ENCODE data around the gene SKI.
"Not testable (repeated sequence)": the region's sequence is repeated elsewhere in the genome, so short reads cannot be mapped to it uniquely, and the experiment has no call there.

SKI gene

GRCh38 chr1:2323451-2323974, 95.4 kb downstream of the SKI start:
- H3K4me3 ChIP-seq (ENCODE audit: low read length) = no peak overlapping the region
- no peaks in the 10 kb centered on the region for H3K27me3 ChIP-seq (ENCODE audit: control insufficient read depth, low read length)
- no peaks in the 10 kb centered on the region for H4K20me1 ChIP-seq (ENCODE audit: control insufficient read depth, insufficient read depth, low read depth, low read length)
- H3K27ac ChIP-seq (ENCODE audit: low read depth, low read length) = no peak overlapping the region
- H3K9me2 ChIP-seq (replicated peaks; ENCODE audit: control insufficient read depth, low read length) = no peaks in the 10 kb centered on the region
- H3F3A ChIP-seq (ENCODE audit: control insufficient read depth, insufficient read depth) = no peaks in the 10 kb centered on the region
- no peak overlapping the region for H3K4me2 ChIP-seq (ENCODE audit: low read length)
- TF ChIP-seq EZH2phosphoT487 (IDR thresholded peaks at IDR 0.05; ENCODE audit: borderline replicate concordance, low read length) = no peak
- no peak for TF ChIP-seq CTCF (IDR thresholded peaks at IDR 0.05; ENCODE audit: low read depth, low read length, poor library complexity, severe bottlenecking)
- no peaks in the 10 kb centered on the region for H3K36me3 ChIP-seq (ENCODE audit: control insufficient read depth, low read length)
- H3K4me1 ChIP-seq (ENCODE audit: control insufficient read depth, low read length) = no peaks in the 10 kb centered on the region
- no peaks in the 10 kb centered on the region for H3K9me3 ChIP-seq (ENCODE audit: control insufficient read depth, insufficient read depth, low read length)
- no peaks in the 10 kb centered on the region for H3K79me2 ChIP-seq (ENCODE audit: control insufficient read depth, low read length)

DNA sequence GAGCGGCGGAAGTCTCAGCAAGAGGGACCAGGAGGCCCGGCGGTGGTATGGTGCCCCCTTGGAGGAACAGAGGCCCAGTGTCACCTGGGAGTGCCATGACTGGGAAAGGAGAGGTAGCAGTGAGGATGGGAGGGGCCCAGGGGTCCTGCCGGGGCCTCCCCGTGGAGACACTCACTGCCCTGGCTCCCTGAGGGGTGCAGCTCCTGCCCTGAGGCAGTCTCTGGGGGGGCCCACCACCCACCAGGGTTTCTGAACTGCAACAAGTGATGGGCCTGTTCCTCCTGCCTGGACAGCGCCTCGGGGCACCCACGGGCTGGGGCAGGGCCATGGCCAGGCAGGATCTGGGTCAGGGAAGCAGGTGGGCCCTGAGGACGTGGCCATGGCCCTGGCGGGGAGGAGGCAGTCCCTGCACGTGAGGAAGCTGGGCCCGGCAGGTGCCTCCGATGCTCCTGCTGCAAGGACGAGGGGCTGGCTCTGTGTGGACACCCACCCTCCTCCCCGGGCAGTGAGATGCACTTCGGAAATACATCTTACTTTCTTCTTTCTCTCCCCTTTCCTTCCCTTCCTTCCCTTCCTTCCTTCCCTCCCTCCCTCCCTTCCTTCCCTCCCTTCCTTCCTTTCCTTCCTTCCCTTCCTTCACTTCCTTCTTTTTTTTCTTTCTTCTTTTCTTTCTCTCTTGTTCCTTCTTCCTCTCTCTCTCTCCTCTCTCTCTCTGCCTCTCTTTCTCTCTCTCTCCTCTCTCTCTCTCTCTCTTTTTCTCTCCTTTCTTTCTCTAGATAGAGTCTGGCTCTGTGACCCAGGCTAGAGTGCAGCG, 96.6 kb downstream of the SKI start:
- H3K27me3 ChIP-seq (ENCODE audit: control insufficient read depth, low read length) = no peaks in the 10 kb centered on the region
- H4K20me1 ChIP-seq (ENCODE audit: control insufficient read depth, insufficient read depth, low read depth, low read length) = no peaks in the 10 kb centered on the region
- H3F3A ChIP-seq (ENCODE audit: control insufficient read depth, insufficient read depth) = no peaks in the 10 kb centered on the region
- no peak for TF ChIP-seq EZH2phosphoT487 (IDR thresholded peaks at IDR 0.05; ENCODE audit: borderline replicate concordance, low read length)
- TF ChIP-seq CTCF (IDR thresholded peaks at IDR 0.05; ENCODE audit: low read depth, low read length, poor library complexity, severe bottlenecking) = no peak
- no peak overlapping the region for H3K4me2 ChIP-seq (ENCODE audit: low read length)
- no peaks in the 10 kb centered on the region for H3K4me1 ChIP-seq (ENCODE audit: control insufficient read depth, low read length)
- no peaks in the 10 kb centered on the region for H3K9me3 ChIP-seq (ENCODE audit: control insufficient read depth, insufficient read depth, low read length)
- H3K36me3 ChIP-seq (ENCODE audit: control insufficient read depth, low read length) = no peaks in the 10 kb centered on the region
- H3K9me2 ChIP-seq (replicated peaks; ENCODE audit: control insufficient read depth, low read length) = no peaks in the 10 kb centered on the region
- no peaks in the 10 kb centered on the region for H3K79me2 ChIP-seq (ENCODE audit: control insufficient read depth, low read length)
- H3K4me3 ChIP-seq (ENCODE audit: low read length) = no peak overlapping the region
- no peak overlapping the region for H3K27ac ChIP-seq (ENCODE audit: low read depth, low read length)

GRCh38 chr1:2326524-2326923, 98.4 kb downstream of the SKI start:
- H3K27me3 ChIP-seq (ENCODE audit: control insufficient read depth, low read length) = no peaks in the 10 kb centered on the region
- no peak overlapping the region for H3K4me2 ChIP-seq (ENCODE audit: low read length)
- H3K27ac ChIP-seq (ENCODE audit: low read depth, low read length) = no peak overlapping the region
- H3K4me1 ChIP-seq (ENCODE audit: control insufficient read depth, low read length) = no peaks in the 10 kb centered on the region
- H3K79me2 ChIP-seq (ENCODE audit: control insufficient read depth, low read length) = no peaks in the 10 kb centered on the region
- H3K9me2 ChIP-seq (replicated peaks; ENCODE audit: control insufficient read depth, low read length) = no peaks in the 10 kb centered on the region
- no peaks in the 10 kb centered on the region for H4K20me1 ChIP-seq (ENCODE audit: control insufficient read depth, insufficient read depth, low read depth, low read length)
- no peaks in the 10 kb centered on the region for H3K9me3 ChIP-seq (ENCODE audit: control insufficient read depth, insufficient read depth, low read length)
- no peak for TF ChIP-seq EZH2phosphoT487 (IDR thresholded peaks at IDR 0.05; ENCODE audit: borderline replicate concordance, low read length)
- TF ChIP-seq CTCF (IDR thresholded peaks at IDR 0.05; ENCODE audit: low read depth, low read length, poor library complexity, severe bottlenecking) = no peak
- H3K4me3 ChIP-seq (ENCODE audit: low read length) = no peak overlapping the region
- H3K36me3 ChIP-seq (ENCODE audit: control insufficient read depth, low read length) = no peaks in the 10 kb centered on the region
- no peaks in the 10 kb centered on the region for H3F3A ChIP-seq (ENCODE audit: control insufficient read depth, insufficient read depth)

GRCh38 chr1:2327162-2327561, 99.0 kb downstream of the SKI start:
- not testable (repeated sequence) for H3K4me3 ChIP-seq (ENCODE audit: low read length); H4K20me1 ChIP-seq (ENCODE audit: control insufficient read depth, insufficient read depth, low read depth, low read length); H3K36me3 ChIP-seq (ENCODE audit: control insufficient read depth, low read length); H3K9me3 ChIP-seq (ENCODE audit: control insufficient read depth, insufficient read depth, low read length); H3K9me2 ChIP-seq (replicated peaks; ENCODE audit: control insufficient read depth, low read length); H3K27ac ChIP-seq (ENCODE audit: low read depth, low read length); H3F3A ChIP-seq (ENCODE audit: control insufficient read depth, insufficient read depth); H3K79me2 ChIP-seq (ENCODE audit: control insufficient read depth, low read length); H3K4me2 ChIP-seq (ENCODE audit: low read length); H3K4me1 ChIP-seq (ENCODE audit: control insufficient read depth, low read length); H3K27me3 ChIP-seq (ENCODE audit: control insufficient read depth, low read length)
